Glomerular visceral epithelial cell (primary cell): ENCODE data around the gene WBP1.
"Not testable (repeated sequence)": the region's sequence is repeated elsewhere in the genome, so short reads cannot be mapped to it uniquely, and the experiment has no call there.

ENCODE experiments used
- DNase-seq: peaks from one replicate; pipeline ENCODE4 v3.0.0-alpha.2; 2016; ENCODE audit errors: extremely low spot score

Gene WBP1

GRCh38 chr2:74458132-74458937 lies at the start of gene WBP1:
WBP1 (plus strand) TSS chr2:74458438; CDS start chr2:74458603, 165 bp downstream.
- peak; percentile 100 for DNase-seq

GRCh38 chr2:74413001-74413698 lies 45.1 kb upstream of the WBP1 start:
- no peak for DNase-seq

- no peak for DNase-seq
These were observed 43.8 kb upstream of the WBP1 start for GRCh38 chr2:74414441-74414840.

GRCh38 chr2:74414881-74415761 lies 43.1 kb upstream of the WBP1 start:
- DNase-seq: no peak

- DNase-seq: no peak
These were observed 42.4 kb upstream of the WBP1 start for GRCh38 chr2:74415762-74416395.

- DNase-seq: no peak
These were observed 41.5 kb upstream of the WBP1 start for GRCh38 chr2:74416778-74417177.

- no peak for DNase-seq
These were observed 41.0 kb upstream of the WBP1 start for GRCh38 chr2:74417197-74417596.

- no peak for DNase-seq
These were observed 40.5 kb upstream of the WBP1 start for GRCh38 chr2:74417763-74418162.

GRCh38 chr2:74418312-74418711 lies 39.9 kb upstream of the WBP1 start:
- DNase-seq: no peak

GRCh38 chr2:74419345-74419744 lies 38.9 kb upstream of the WBP1 start:
- no peak for DNase-seq

GRCh38 chr2:74420006-74420405 lies 38.2 kb upstream of the WBP1 start:
- no peak for DNase-seq

GRCh38 chr2:74420443-74421103 lies 37.7 kb upstream of the WBP1 start:
- not testable (repeated sequence) for DNase-seq

- DNase-seq: peak; percentile 89
These were observed 36.9 kb upstream of the WBP1 start, which contains the start of the genes C2orf81 and WDR54 for GRCh38 chr2:74421221-74421870. C2orf81 (minus strand) TSS chr2:74421619; CDS start chr2:74421560, 59 bp downstream. WDR54 (plus strand) TSS chr2:74421730; CDS start chr2:74422154, 424 bp downstream.

- DNase-seq: no peak
These were observed 34.8 kb upstream of the WBP1 start for GRCh38 chr2:74423231-74424095.

- no peak for DNase-seq
These were observed 33.9 kb upstream of the WBP1 start for GRCh38 chr2:74424139-74424992.

GRCh38 chr2:74424995-74425406 lies 33.2 kb upstream of the WBP1 start:
- DNase-seq: no peak

GRCh38 chr2:74425523-74425922 lies 32.7 kb upstream of the WBP1 start:
- no peak for DNase-seq

- no peak for DNase-seq
These were observed 32.0 kb upstream of the WBP1 start for GRCh38 chr2:74426181-74426758.
